Tibial nerve (tissue), 4 donors: ENCODE data around the gene UGT2A2. TPM values are rescaled to one million over a fixed set of nuclear protein-coding genes. Genes with fewer than 3 reads are reported as not detected.
A peak's percentile ranks its signal among the peaks of the same experiment; 100 is the strongest.

Experiments
- DNase-seq, 2 donors: peaks; one replicate each; pipeline ENCODE4 v3.0.0-alpha.2; 2019; ENCODE audit warnings: low spot score in 2 of 2
- H3K27ac ChIP-seq, 4 donors: fragments of 200-600 bp; sonication (generic) in 3 of 4; one replicate each; pipeline ENCODE4 v1.5.1; 2017 to 2019; ENCODE audit warnings: mild to moderate bottlenecking in 1 of 4
- H3K27me3 ChIP-seq, 2 donors: fragments of 200-600 bp; sonication (generic) in 1 of 2; one replicate each; pipeline versions ENCODE4 v1.5.1 to v1.6.0; 2017 to 2019
- H3K36me3 ChIP-seq, 3 donors: fragments of 200-600 bp; sonication (generic); one replicate each; pipeline ENCODE4 v1.5.1; 2018 to 2019
- H3K4me1 ChIP-seq, 4 donors: fragments of 200-600 bp; sonication (generic) in 3 of 4; one replicate each; pipeline ENCODE4 v1.5.1; 2017 to 2019
- H3K4me3 ChIP-seq, 4 donors: fragments of 200-600 bp; sonication (generic) in 3 of 4; one replicate each; pipeline ENCODE4 v1.5.1; 2017 to 2019; ENCODE audit warnings: mild to moderate bottlenecking in 1 of 4, moderate library complexity in 1 of 4
- H3K9me3 ChIP-seq, 4 donors: fragments of 200-600 bp; sonication (generic) in 3 of 4; one replicate each; pipeline ENCODE4 v1.5.1; 2017 to 2019
- EP300 ChIP-seq, 2 donors: sonication (generic); formaldehyde crosslinking; IDR thresholded peaks; one replicate each; pipeline ENCODE4 v1.6.1; 2017; ENCODE audit warnings: antibody characterized with exemption in 2 of 2, mild to moderate bottlenecking in 1 of 2
- POLR2A ChIP-seq, 2 donors: fragments of 450-650 bp; IDR thresholded peaks; one replicate each; pipeline ENCODE4 v1.6.1; 2017; ENCODE audit warnings: antibody characterized with exemption in 2 of 2, mild to moderate bottlenecking in 2 of 2, moderate library complexity in 2 of 2
- WGBS, 2 donors: methylation state at CpG; one replicate each; pipeline ENCODE4 v1.1.5; 2018; 5-methylcytosine and 5-hydroxymethylcytosine counted together
- total RNA-seq, 4 donors: library from RNA; depleted of rRNA; stranded (reverse); fragments of >200 nt; gene quantifications; one replicate each; pipeline ENCODE4 v1.1.0, GENCODE V29; 2016
- TF ChIP-seq, protein P1 (sequence below), 5 experiments: fragments of 200-600 bp in 3 of 5; fragments of 450-650 bp in 2 of 5; sonication (generic) in 3 of 5; IDR thresholded peaks; one replicate each; pipeline ENCODE4 v1.5.1; 2016 to 2019; ENCODE audit warnings: antibody characterized with exemption in 5 of 5, mild to moderate bottlenecking in 3 of 5, moderate library complexity in 2 of 5

The UGT2A2 gene
- total RNA-seq, 4 donors from 2014 or later = not detected

DNA sequence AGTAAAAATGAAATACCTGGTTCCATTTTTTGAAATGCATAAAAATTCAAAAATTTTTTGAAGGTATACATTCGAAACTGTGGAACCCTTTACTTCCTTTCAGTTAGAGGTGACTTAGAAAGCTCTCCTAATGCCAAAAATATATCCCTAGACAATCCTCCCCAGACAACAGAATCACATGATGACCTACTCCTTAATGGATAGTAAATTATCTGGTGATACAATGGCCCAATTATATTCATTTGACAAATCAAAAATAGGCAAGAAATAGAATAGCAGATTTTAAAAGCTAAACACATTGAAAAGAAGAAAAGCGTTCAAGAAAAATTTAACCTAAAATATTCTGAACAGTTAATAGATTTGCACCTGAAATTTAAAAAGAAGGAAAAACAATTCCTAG is 3.5 kb upstream of the UGT2A2 start:
- Histone ChIP-seq H3K9me3 (no peaks in the 10 kb centered on the region), H3K4me1 (no peaks in the 10 kb centered on the region)
- whole genome bisulfite sequencing, 2 donors = 44 to 58% methylated on average over 2 of the region's 2 CpGs

DNA sequence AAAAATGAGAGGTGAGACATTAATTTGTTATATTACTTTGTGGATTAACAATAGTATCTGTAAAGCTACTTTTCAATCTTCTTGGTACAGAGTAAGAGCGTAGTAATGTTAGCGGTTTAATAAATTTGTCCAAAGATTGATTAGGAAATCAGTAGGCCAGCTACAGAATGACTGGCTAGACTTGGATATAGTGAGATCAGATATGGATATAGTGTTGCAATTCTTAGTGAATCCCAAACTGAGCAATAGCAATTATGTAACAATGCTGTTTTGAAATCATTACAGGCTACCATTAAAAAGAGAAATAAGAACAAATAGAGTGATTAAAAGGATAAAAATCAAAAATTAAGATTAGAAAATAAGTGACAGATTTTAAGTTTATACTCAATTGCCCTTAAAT is 847 bp upstream of the UGT2A2 start:
- H3K36me3 ChIP-seq = no peaks in the 10 kb centered on the region
- no peak overlapping the region for H3K27ac ChIP-seq
- no peaks in the 10 kb centered on the region for H3K27me3 ChIP-seq
- 80 to 96% methylated on average over 2 of the region's 2 CpGs for WGBS, 2 donors
- H3K9me3 ChIP-seq = no peaks in the 10 kb centered on the region
- H3K4me1 ChIP-seq = no peaks in the 10 kb centered on the region
- DNase-seq = no peak
- TF ChIP-seq EP300 (IDR thresholded peaks at IDR 0.05) (no peak), POLR2A (IDR thresholded peaks at IDR 0.05) (no peak)
- TF ChIP-seq, protein P1, sequence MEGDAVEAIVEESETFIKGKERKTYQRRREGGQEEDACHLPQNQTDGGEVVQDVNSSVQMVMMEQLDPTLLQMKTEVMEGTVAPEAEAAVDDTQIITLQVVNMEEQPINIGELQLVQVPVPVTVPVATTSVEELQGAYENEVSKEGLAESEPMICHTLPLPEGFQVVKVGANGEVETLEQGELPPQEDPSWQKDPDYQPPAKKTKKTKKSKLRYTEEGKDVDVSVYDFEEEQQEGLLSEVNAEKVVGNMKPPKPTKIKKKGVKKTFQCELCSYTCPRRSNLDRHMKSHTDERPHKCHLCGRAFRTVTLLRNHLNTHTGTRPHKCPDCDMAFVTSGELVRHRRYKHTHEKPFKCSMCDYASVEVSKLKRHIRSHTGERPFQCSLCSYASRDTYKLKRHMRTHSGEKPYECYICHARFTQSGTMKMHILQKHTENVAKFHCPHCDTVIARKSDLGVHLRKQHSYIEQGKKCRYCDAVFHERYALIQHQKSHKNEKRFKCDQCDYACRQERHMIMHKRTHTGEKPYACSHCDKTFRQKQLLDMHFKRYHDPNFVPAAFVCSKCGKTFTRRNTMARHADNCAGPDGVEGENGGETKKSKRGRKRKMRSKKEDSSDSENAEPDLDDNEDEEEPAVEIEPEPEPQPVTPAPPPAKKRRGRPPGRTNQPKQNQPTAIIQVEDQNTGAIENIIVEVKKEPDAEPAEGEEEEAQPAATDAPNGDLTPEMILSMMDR (IDR thresholded peaks at IDR 0.05) = no peak
- H3K4me3 ChIP-seq = no peak overlapping the region

More for the DNA sequence above, 3.5 kb upstream of the UGT2A2 start:
- no peak overlapping the region for H3K4me3 ChIP-seq
- H3K27me3 ChIP-seq = no peaks in the 10 kb centered on the region
- no peaks in the 10 kb centered on the region for H3K36me3 ChIP-seq
- no peak overlapping the region for H3K27ac ChIP-seq
- TF ChIP-seq EP300 (IDR thresholded peaks at IDR 0.05) (no peak), POLR2A (IDR thresholded peaks at IDR 0.05) (no peak)
- TF ChIP-seq, protein P1 (IDR thresholded peaks at IDR 0.05) = no peak
- DNase-seq = no peak

DNA sequence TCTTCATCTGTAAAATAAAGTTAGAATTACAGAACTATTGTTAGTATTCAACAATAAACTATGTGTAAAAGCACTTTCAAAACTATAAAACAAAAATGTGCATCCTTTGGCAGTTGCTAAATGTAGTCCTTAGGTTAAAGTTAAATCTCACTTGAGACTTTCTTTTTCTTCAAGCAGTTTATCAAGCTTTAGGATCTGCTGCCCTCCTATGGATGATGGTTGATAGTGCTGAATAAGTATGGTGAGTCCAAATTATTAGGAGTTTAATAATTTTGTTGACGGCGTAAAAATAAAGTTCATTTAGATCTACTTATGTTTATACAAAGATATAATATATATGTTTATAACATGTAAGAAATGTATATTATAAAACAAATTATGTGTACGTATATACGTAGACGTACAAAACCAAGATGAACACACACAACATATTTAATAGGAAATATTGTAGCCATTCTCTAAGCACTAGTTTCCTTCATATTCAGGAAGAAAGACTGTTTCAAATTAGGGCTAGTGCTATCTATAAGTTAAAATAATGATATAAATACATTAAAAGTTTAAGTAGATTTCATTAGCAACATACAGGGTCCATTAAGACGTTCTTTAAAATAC is 22.3 kb downstream of the UGT2A2 start:
- Histone ChIP-seq H3K36me3 (no peaks in the 10 kb centered on the region), H3K27ac (no peak overlapping the region), H3K9me3 (no peaks in the 10 kb centered on the region), H3K4me1 (no peaks in the 10 kb centered on the region), H3K4me3 (no peak overlapping the region), H3K27me3 (no peaks in the 10 kb centered on the region)
- DNase-seq = no peak
- TF ChIP-seq, protein P1 (IDR thresholded peaks at IDR 0.05) = peak in 1 of 5 experiments; percentile 14
- no peak for TF ChIP-seq EP300 (IDR thresholded peaks at IDR 0.05)
- WGBS, 2 donors = 74 to 78% methylated on average over 6 of the region's 6 CpGs

DNA sequence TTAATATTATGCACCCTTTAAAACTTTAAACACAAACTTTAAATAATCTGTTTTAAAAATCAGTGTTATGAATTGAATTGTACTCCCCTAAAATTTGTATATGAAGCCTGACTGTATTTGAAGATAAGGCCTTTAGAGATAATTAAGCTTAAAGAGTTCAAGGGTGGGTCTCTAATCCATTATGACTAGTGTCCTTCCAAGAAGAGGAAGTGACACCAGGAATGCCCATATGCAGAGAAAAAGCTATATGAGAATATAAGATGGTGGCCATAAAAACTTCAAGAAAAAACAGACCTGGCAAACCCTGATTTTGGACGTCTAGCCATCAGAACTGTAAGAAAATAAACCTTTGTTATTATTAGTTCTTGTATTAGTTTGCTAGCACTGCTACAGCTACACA is 29.0 kb downstream of the UGT2A2 start:
- H3K4me1 ChIP-seq = no peaks in the 10 kb centered on the region
- H3K27ac ChIP-seq = no peak overlapping the region
- H3K9me3 ChIP-seq = no peaks in the 10 kb centered on the region
- H3K36me3 ChIP-seq = no peaks in the 10 kb centered on the region
- H3K4me3 ChIP-seq = no peak overlapping the region
- TF ChIP-seq POLR2A (IDR thresholded peaks at IDR 0.05) = no peak
- TF ChIP-seq, protein P1 (IDR thresholded peaks at IDR 0.05) = no peak
- TF ChIP-seq EP300 (IDR thresholded peaks at IDR 0.05) = no peak
- H3K27me3 ChIP-seq = no peaks in the 10 kb centered on the region
- no peak for DNase-seq
- whole genome bisulfite sequencing, 2 donors = 50 to 58% methylated on average over 1 of the region's 1 CpG

DNA sequence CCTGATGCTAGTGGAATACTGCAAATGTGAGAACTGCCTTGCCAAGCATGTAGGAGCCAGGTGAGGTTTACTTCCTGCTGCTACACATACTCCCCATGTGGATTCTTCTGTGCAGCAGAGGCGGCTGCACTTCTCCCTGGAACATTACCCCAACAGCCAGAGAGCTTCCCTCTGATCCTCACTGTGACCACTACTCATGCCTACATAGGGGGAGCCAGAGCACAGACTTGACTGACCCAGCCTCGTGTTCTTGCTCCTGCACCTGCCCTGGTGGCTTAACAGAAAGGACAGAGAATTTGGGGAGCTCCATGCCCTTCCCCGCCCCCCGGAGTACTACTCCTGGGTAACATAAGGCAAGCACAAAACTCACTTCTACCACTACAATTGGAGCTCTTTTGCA is 38.4 kb downstream of the UGT2A2 start:
- H3K4me1 ChIP-seq = no peaks in the 10 kb centered on the region
- TF ChIP-seq POLR2A (IDR thresholded peaks at IDR 0.05) = no peak
- TF ChIP-seq, protein P1 (IDR thresholded peaks at IDR 0.05) = no peak
- no peak for TF ChIP-seq EP300 (IDR thresholded peaks at IDR 0.05)
- 57 to 61% methylated on average over 4 of the region's 4 CpGs for WGBS, 2 donors
- H3K27ac ChIP-seq = no peak overlapping the region
- DNase-seq = no peak
- H3K9me3 ChIP-seq = no peaks in the 10 kb centered on the region
- no peaks in the 10 kb centered on the region for H3K27me3 ChIP-seq
- H3K36me3 ChIP-seq = no peaks in the 10 kb centered on the region
- no peak overlapping the region for H3K4me3 ChIP-seq
